Breast epithelium (tissue), 3 donors: ENCODE measurements around the gene ATP8B3.

Source experiments
- POLR2A ChIP-seq: fragments of 450-650 bp; IDR thresholded peaks from one replicate; pipeline ENCODE4 v1.6.1; 2016; ENCODE audit warnings: antibody characterized with exemption, mild to moderate bottlenecking, moderate library complexity
- TF ChIP-seq, protein P1 (sequence below), 3 donors: fragments of 450-650 bp; IDR thresholded peaks; one replicate each; pipeline ENCODE4 v1.5.1; 2016 to 2017; ENCODE audit warnings: antibody characterized with exemption in 3 of 3, mild to moderate bottlenecking in 3 of 3, moderate library complexity in 3 of 3

GRCh38 chr19:1814833-1815604 is 2.9 kb upstream of the ATP8B3 start:
- TF ChIP-seq, protein P1, sequence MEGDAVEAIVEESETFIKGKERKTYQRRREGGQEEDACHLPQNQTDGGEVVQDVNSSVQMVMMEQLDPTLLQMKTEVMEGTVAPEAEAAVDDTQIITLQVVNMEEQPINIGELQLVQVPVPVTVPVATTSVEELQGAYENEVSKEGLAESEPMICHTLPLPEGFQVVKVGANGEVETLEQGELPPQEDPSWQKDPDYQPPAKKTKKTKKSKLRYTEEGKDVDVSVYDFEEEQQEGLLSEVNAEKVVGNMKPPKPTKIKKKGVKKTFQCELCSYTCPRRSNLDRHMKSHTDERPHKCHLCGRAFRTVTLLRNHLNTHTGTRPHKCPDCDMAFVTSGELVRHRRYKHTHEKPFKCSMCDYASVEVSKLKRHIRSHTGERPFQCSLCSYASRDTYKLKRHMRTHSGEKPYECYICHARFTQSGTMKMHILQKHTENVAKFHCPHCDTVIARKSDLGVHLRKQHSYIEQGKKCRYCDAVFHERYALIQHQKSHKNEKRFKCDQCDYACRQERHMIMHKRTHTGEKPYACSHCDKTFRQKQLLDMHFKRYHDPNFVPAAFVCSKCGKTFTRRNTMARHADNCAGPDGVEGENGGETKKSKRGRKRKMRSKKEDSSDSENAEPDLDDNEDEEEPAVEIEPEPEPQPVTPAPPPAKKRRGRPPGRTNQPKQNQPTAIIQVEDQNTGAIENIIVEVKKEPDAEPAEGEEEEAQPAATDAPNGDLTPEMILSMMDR (IDR thresholded peaks at IDR 0.05) = no peak
- TF ChIP-seq POLR2A = no peak
